GM18508 (cell line): ENCODE measurements around the gene EIF5B.
"Not testable (repeated sequence)": the region's sequence is repeated elsewhere in the genome, so short reads cannot be mapped to it uniquely, and the experiment has no call there.

Source experiments
- ATAC-seq: cut with Tn5 transposase; IDR thresholded peaks from one replicate; pipeline ENCODE4 v1.9.1; 2021; ENCODE audit warnings: moderate number of reproducible peaks; ENCODE audit not compliant: insufficient read depth, unreplicated experiment

The EIF5B gene, protein sequence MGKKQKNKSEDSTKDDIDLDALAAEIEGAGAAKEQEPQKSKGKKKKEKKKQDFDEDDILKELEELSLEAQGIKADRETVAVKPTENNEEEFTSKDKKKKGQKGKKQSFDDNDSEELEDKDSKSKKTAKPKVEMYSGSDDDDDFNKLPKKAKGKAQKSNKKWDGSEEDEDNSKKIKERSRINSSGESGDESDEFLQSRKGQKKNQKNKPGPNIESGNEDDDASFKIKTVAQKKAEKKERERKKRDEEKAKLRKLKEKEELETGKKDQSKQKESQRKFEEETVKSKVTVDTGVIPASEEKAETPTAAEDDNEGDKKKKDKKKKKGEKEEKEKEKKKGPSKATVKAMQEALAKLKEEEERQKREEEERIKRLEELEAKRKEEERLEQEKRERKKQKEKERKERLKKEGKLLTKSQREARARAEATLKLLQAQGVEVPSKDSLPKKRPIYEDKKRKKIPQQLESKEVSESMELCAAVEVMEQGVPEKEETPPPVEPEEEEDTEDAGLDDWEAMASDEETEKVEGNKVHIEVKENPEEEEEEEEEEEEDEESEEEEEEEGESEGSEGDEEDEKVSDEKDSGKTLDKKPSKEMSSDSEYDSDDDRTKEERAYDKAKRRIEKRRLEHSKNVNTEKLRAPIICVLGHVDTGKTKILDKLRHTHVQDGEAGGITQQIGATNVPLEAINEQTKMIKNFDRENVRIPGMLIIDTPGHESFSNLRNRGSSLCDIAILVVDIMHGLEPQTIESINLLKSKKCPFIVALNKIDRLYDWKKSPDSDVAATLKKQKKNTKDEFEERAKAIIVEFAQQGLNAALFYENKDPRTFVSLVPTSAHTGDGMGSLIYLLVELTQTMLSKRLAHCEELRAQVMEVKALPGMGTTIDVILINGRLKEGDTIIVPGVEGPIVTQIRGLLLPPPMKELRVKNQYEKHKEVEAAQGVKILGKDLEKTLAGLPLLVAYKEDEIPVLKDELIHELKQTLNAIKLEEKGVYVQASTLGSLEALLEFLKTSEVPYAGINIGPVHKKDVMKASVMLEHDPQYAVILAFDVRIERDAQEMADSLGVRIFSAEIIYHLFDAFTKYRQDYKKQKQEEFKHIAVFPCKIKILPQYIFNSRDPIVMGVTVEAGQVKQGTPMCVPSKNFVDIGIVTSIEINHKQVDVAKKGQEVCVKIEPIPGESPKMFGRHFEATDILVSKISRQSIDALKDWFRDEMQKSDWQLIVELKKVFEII

DNA sequence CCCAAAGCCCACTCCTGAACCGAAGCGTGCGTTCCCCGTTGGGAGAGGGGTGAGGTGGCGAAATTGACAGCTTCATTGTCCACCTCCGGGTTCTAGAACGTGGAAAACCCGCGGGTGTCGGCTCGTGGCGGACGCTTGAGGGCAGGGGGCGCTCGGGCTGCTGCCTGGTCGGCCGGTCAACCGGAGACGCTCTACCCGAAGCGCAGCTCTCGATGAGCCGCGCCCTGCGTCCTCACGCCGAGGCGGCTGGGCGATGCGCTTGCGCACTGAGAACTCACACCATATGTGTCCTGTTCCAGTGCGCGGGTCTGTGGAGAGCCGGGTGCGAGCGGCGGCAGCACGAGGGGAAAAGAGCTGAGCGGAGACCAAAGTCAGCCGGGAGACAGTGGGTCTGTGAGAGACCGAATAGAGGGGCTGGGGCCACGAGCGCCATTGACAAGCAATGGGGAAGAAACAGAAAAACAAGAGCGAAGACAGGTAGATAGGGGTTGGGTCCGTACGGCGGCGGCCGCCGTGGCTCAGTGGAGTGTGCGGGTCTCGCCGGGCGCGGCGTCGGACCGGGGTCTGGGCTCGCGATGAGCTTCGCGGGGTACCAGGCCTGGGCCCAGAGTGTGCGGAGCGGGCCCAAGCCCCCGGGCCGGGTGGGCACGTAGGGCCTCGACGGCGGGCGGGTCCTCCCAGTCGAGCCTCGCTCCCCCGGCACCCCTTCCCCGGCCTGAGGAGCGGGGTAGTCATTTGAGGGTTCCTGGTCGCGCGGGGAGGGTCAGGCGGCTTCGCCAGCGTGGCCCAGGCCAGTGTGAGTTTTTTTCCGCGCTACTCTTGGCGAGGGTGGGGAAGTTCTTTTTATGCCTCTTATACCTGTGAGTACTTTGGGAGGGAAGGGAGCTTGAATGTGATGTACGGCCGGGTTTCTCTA, at the start of gene EIF5B:
TSS of gene EIF5B (plus strand) at position 277 of the 916 bp plus-strand sequence. CDS start at position 443, 166 bp downstream.
- peak; percentile 40 for ATAC-seq

DNA sequence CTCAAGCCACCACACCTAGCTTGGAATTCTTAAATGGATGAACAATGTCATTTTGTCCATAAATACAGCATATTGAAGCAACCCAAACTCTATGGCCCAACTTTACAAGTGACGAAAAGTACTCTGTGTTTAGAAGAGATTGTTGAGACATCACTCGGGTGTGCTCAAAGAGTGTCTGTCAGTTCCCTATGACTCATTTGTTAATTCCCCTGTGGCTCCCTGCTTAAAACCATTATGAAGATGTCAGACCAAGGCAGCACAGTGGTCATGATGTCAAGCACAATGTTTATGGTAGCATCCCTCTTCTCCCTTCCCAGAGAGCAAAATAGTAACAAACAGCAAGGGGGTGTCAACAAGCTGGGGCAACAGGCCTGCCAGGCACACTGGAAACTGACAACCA, 39.2 kb upstream of the EIF5B start:
- no peak for ATAC-seq

DNA sequence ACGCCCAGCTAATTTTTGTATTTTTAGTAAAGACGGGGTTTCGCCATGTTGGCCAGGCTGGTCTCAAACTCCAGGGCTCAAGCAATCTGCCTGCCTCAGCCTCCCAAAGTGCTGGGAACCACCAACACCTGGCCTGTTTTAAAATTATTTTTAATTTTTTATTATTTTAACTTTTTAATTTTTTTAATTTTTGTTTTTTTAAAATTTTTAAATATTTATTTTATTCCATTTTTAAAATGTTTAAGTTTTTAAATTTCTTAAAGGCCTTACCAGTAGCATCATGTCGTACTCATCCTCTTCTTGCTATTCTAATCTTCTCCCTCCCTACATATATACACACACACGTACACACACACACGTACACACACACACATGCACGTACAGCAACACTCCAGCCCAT, 37.6 kb upstream of the EIF5B start:
- no peak for ATAC-seq

DNA sequence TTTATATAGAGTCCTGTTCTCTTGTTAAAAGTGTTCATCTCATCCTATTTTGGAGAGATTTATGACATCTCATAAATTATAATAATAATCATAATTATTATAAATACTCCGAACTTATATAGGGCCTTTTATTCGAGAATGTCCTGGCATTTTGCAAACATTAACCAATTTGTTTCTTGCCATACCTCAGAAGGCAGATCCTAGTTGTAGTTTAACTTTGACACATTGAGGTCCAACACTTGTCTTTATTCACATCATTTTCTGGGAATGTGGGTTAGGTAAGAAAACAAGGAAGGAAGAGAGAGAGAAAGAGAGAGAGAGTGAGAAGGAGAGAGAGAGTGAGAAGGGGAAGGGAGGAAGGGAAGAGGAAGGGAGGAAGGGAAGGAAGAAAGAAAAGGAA, 36.1 kb upstream of the EIF5B start, which contains the start of gene LYG1:
TSS of gene LYG1 (minus strand) at position 101 of the 400 bp plus-strand sequence. CDS start 5,527 bp downstream, outside the sequence.
- ATAC-seq = not testable (repeated sequence)

DNA sequence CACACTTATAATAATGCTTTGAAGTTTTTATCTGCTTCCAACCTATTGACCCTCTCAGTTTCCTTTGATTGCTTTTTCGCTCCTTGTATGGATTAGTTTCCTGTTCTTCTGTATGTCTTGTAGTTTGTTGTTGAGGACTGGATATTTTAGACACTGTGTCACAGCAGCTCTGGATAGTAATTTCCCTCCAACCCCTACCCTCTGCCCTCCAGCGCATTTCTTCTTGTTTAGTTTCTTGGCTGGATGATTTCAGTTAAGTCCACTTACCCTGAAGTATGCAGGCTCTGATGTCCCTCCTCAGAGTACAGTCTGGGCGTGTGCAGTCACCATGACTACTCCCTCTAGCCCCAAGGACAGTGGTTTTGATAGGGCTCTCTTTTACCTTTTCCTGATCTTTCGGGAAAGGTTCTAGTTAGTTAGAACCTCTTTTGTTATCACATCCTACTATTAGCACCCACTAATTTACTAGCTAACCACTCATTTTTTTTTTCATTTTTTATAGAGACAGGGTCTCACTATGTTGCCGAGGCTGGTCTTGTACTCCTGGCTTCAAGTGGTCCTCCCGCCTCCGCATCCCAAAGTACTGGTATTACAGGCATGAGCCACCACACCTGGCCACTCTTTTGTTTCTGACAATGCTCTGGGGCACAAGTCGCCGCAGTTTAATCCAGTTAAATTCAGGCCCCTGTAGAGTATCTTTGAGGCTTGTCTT, 19.9 kb upstream of the EIF5B start:
- no peak for ATAC-seq

DNA sequence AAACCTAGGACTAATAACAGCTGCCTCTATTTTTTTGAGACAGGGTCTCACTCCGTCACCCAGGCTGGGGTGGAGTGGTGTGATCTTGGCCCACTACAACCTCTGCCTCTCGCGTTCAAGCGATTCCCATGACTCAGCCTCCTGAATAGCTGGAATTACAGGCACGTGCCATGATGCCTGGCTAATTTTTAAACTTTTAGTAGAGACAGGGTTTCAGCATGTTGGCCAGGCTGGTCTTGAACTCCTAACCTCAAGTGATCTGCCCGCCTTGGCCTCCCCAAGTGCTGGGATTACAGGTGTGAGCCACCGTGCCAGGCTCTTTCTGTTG, 19.4 kb upstream of the EIF5B start:
- not testable (repeated sequence) for ATAC-seq

DNA sequence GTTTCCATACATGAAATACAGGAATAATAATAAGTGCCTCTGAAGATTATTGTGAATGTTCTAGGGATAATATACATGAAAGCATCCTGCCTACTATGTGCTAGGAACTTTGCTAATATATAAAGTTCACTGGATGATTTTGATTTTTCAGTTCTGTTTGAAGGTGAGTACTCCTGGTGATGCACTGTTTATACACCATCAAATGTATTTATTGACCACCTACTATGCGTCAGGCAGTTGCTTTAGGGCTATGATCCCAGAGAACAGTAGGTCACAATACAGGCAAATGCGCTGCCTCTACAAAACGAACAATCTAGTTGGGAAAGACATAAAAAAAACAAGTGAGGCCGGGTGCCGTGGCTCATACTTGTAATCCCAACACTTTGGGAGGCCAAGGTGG, 11.8 kb upstream of the EIF5B start:
- ATAC-seq = no peak

DNA sequence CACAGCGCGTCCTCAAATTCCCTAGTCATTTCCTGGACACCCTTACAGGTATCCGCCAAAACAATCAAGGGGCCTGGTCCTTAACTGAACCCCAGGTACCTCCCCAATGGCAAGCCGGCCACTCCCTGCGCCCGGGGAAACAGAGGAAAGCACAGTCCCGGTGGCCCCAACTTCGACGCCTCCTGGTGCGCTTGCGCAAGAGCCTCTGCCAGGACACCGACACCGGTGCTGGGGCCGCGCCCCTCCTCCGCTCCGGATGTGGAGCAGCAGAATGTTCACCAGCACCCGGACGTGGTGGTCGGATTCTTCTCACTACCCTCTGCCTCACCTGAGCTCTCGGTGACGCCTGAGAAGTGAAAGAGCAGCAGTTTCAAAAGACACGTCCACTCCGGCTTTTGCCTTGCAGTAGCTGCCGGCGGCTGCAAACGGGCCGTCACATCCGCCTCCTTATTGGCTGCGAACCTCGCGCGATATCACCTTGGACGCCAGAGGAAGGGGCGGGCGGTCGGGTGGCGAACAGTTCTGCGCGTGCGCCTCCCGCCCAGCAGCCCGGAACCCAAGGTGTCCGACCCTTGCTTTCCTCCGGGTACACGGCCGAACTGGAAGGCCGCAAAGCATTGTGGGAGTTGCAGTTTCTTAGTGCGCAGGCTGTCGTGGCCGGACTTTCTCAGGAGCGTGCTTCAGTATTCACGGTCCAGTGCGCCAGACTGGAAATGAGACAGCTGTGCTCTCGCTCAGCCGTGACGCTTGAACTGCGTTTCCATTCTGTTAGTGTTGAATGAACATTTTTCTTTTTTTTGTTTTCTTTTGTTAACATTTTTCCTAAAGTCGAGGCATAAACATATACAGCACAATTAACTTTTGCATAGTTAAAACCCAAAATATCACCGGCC, 1.0 kb upstream of the EIF5B start, which contains the start of gene TXNDC9:
TSS of gene TXNDC9 (minus strand) at position 423 of the 893 bp plus-strand sequence. CDS start 3,123 bp downstream, outside the sequence.
- peak; percentile 59 for ATAC-seq

DNA sequence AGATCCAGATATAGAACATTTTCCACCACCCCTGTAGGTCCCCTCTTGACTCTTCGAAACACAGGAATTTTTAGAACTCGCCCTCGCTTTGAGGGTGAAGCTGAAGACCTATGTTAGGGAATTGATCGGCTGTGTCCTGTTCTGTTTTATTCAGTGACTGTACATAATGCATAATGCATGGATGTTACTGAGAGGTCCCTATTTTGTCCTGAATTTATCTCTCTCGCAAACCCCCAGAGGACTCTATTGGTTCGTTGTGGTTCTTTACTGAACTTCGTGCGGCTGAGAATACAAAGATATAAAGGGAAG, 431 bp upstream of the EIF5B start:
- ATAC-seq = peak; percentile 2

DNA sequence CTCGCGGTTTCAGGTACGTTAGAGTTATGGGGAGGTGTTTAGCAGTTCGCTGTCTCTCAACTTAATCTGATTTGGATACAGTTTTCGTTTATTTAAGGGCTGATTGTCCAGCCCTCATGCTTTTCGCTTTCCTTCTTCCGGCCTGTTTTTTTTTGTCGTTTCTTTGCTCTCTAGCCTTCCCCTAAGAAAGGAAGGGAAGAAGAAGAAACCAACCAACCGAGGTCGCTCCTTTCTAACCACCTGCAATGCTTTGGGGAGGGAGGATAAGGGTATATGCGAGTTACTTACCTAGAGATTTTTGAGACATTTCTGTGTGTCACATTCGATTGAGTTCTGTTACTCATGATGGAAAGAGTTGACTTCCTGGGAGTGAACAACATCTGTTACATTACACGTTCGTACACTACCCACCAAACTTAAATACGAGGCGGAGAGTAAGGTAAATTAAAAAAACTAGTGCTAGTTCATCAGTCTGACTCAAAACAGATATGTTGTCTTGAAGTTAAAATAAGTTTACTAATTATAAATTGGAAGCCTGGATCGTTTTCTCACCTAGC, 918 bp downstream of the EIF5B start:
- no peak for ATAC-seq

DNA sequence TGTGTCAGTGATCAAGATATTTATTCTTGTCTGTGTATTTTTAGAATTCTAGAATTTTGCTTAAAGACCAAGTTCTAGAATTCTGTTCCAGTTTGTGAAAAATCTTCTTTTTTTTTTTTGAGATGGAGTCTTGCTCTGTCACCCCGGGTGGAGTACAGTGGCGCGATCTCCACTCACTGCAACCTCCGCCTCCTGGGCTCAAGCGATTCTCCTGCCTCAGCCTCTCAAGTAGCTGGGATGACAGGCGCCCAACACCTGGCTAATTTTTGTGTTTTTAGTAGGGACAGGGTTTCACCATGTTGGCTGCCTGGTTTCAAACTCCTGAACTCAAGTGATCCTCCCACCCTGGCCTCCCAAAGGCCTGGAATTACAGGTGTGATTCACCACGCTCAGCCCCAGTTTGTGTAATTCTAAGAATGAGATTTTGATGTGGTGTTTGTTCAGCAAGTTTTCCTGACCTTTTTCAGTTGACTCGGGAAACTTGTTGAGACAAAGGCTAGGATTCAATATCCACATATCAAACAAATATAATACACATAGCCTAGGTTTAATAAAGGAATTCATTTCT, 3.6 kb downstream of the EIF5B start:
- ATAC-seq = no peak

DNA sequence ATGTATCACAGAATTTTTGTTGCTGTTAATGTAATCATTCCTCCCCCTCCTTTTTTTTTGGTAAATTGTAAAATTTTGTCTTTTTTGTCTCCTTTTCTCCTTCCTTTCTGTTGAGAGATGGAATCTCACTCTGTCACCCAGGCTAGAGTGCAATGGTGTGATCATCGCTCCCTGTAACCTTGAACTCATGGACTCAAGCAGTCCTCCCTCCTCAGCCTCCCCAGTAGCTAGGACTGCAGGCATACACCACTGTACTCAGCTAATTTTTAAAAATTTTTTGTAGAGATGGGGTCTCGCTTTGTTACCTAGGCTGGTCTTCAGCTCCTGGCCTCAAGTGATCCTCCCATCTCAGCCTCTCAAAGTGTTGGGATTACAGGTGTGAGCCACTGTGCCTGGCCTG, 5.3 kb downstream of the EIF5B start:
- no peak for ATAC-seq

DNA sequence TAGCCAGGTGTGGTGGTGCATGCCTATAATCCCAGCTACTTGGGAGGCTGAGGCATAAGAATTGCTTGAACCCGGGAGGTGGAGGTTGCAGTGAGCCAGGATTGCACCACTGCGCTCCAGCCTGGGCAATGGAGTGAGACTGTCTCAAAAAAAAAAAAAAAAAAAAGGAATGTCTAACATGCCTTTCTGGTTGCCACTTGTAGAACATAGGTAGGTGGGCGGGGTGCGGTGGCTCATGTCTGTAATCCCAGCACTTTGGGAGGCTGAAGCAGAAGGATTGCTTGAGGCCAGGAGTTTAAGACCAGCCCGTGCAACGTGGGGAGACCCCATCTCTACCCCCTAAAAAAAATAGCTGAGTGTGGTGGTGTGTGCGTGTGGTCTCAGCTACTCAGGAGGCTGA, 8.3 kb downstream of the EIF5B start:
- ATAC-seq = not testable (repeated sequence)

DNA sequence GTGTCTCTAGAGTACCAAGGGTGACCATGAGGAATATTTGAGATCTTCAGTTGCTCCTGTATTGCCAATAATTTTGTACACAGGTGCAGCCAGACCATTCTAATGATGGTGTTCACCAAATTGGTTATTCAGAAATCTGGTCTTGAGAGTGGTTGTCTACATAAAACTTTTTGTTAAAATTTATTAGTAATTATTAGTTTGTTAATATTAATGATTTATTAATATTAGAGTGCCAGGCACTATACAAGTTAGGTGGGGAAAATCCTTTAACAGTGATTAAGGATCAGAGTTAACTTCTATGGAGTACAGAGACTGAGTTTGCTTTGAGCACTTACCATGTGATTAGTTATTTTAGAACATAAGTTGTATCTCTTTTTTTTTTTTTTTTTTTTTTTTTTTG, 9.0 kb downstream of the EIF5B start:
- no peak for ATAC-seq

DNA sequence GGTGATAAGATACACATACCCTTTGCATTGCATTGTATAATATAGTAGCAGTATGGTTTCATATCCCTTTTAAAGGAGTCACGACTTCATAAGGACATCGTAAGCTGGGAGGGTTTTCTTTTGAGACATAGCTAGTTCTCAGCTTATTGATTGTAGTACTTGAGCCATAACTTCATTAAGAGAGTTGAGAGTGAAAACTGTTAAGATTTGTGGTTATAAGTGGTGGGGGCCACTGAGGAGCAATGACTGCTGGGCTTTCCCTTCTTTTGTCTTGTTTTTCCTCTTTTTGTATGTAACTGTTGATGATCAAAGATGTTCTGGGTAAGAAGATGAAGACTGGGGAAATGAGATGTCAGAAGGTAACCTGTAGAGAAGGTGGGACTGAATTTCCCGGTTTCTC, 11.0 kb downstream of the EIF5B start:
- no peak for ATAC-seq

DNA sequence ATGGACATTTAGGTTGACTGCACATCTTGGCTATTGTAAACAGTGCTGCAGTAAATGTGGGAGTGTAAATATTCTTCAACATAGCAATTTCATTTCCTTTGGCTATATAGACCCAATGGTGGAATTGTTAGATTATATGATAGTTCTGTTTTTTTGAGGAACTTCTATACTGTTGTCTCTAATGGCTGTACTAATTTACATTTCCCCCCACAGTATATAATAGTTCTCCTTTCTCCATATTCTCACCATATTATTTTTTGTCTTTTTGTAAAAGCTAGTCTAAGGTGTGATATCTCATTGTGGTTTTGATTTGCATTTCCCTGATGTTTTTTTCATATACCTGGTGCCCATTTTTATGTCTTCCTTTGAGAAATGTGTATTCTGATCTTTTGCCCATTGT, 13.0 kb downstream of the EIF5B start:
- no peak for ATAC-seq

DNA sequence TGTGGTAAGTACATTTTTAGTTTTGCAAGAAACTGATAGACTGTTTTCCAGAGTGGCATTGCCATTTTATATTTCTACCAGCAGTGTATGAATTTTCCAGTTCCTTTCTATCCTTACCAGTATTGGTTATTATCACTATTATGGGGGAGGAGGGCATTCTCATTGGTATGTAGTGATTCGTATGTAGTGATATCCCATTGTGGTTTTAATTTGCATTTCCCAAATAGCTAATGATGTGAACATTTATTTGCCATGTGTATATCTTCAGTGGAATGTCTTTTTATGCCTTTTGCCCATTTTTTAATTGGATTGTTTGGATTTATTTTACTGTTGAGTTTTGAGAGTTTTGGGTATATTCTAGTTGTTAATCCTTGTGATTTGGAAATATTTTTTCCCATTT, 16.9 kb downstream of the EIF5B start:
- ATAC-seq = no peak
